Tongue (tissue), 2 donors: Measurements from ENCODE around the gene DMD. TPM values are rescaled to one million over a fixed set of nuclear protein-coding genes. Genes with fewer than 3 reads are reported as not detected.
"Not testable (repeated sequence)": the region's sequence is repeated elsewhere in the genome, so short reads cannot be mapped to it uniquely, and the experiment has no call there.

ENCODE experiments used
- DNase-seq: peaks from one replicate; pipeline ENCODE4 v3.0.0-alpha.2; 2015
- total RNA-seq: library from RNA; depleted of rRNA; stranded (reverse); fragments of >200 nt; gene quantifications from one replicate; pipeline ENCODE4 v1.2.3, GENCODE V29; 2014

DMD gene
- total RNA-seq, 1 donor from 2014 or later: 304 TPM

DNA sequence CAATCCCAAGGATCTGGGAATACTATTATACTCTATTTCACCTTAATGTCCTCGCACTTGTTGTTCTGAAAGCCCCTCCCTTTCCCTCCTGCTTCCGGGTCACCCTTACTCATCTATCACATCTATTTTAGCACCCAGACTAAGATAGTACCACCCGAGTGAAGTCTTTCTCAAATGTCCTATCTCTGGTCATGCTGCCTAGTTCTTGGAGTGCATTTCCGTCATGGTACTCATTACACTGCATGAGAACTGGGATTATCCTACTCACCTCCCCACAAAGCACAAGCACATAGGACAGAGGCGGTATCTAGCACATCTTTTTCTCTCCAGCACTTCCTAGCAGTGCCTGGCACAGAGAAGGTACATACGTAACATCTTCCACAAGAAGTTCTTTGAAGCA, 1195.2 kb downstream of the DMD start:
- no peak for DNase-seq

DNA sequence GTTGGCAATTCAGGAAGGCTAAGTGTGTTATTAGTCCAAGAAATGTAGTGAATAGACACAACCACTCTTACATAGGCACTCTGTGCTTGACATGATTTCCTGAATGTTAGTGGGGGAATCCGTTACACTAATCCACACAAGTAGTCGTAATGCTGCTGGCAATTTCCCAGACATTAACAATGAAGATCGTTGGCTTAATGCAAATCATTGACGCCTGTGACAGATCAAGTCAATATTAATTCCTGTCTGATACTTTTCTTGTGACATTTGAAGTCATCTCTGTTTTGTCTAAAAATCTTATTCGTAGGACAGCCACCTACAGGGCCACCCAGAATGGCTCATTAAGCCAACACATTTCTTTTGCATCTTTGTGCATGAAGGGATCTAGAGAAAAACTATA, 1200.4 kb downstream of the DMD start:
- DNase-seq: no peak

DNA sequence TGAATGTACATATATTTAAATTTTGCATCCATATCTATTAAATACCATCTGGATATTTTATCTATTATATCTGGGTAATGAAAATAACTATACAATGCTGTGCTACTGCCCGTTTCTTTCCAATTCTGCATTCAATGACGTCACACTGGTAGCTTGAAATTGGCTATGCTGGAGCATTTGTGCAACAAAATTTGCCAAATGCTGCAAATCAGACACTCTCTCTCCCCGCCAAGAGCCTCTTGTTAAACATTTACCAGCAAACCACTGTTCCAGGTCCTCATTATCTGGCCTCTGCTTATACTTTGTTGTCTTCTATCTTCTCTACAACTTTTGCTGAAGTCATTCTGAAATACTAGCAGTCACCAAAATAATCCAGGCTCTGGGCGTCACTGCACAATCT, 1201.1 kb downstream of the DMD start:
- no peak for DNase-seq

DNA sequence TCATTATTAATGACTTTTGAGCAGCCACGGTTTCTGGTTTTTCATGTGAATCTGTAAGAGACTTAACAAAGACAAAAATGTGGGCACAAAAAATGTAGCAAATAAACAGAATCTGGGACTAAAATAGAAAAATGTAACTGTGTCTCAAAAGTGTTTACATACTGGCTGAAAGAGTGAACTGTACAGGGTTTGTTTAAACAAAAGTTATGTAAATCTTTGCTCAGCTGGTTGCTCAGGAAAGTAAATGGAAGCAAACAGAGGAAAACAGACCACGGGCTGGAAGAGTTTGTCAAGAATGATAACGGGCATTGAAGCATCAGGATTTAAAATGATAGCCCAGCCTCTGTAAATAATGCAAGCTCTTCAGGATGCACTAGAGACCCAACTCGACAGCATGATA, 1217.7 kb downstream of the DMD start:
- peak; percentile 8 for DNase-seq

DNA sequence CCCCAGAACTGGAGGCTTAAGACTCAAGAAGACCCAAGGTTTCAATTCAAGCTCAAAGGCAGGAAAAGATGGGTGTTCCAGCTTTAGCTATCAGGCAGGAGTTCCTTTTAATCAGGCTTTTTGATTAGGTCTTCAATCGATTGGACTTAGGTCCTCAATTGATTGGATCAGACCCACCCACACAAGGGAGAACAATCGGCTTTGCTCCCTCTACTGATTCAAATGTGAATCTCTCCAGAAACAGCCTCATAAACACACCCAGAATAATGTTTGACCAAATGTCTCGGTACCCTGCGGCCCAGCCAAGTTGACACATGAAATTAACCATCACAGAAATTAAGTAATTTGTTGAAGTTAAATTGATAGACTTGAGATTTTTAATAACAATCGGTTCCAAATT, 1222.4 kb downstream of the DMD start:
- DNase-seq: no peak

DNA sequence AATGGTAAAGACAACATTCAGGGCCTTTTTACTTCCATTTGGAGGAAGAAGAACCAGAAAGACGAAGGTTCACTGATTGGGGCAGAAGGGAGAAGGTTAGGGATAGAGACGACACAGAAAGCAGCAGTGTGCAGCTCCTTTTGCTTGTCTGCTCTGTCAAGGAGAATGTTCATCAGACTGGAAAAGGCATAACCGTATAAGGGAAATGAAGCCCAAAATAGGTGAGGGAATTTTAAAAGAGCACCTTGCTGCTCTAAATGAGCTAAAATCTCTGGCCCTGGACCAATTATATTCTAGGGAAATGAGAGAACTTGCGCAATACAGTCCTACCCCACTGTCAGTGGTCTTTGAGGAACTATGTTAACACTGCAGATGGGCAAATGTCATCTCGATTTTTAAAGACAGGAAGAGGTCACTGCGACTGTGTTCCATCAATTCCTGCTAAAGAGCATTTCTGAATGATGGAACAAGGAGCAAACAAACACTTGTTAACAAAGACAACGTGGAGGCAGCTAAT, 1229.7 kb downstream of the DMD start:
- DNase-seq: no peak

DNA sequence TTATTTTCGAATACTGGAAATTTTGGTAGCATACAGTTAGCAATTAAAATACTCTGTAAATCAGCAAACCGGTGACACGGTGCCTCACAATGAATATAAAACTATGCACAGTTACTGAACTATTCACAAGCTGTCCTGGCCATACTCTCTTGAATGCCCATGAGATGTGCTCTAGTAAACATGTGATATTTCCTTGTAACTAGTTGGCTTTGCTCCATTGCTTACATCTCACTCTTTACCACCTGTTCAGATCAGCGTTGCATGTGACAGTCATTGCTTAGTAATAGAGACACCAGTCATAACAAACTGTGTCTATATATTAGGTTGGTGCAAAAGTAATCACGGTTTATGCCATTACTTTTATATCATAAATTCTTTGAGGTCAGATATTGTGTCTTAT, 1241.6 kb downstream of the DMD start:
- DNase-seq: peak; percentile 33

DNA sequence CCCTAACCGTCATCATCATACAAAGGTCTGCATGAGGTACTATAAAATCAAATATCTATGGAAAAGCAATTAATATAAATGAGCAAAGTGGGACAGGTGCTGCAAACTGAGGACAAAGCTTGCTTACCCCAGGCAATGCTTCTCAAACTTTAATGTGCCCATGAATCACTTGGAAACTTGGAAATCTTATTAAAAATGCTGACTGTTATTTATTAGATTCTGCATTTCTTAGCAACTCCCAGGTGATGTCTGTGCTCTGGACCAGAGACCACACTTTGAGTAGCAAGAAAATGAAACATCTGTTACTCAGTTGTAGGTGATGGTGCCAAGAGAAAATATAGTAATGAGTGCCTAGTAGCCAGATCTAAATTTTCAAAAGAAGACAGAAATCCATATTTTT, 1249.1 kb downstream of the DMD start:
- no peak for DNase-seq

DNA sequence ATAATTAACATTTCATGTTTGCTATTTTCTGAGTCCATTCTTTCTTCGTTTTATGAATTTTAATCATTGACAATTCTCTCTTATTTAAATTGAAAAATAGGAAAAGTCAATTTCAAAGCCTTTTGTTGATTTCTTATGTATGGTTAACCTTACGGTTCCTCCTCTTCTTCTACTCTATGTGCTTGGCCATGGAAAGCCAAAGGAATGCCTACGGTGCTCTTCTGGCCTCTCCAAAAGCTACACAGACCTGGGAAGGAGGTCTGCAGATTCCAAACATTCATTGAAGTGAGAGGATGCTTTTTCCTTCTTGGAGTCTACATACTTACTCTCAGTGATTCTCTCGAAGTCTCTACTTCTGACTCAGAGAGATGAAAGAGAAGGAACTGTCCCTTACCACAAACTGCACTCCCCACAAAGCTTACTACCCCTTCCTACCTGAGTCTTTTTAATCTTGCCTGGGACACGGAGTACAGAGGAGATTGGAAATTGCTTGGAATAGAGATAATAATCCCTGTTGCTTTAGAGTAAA, 1276.4 kb downstream of the DMD start:
- DNase-seq: no peak

DNA sequence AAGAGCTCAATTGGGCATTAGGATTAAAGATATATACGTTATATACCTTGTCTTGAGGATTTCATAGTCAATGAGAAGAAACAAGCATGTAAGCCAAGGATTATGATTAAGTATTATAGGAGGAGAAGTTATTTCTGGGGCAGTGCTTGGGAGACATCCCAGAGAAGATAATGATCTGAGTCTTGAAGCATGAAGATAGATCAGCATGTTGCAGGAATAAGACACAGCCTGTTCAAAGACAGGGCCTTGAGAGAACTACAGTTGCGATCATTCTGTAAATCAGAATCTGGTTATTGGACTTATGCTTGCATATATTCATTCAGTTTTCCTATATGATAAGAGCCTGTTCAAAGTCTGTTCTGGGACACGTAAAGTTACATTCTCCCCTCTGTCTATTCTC, 1277.3 kb downstream of the DMD start:
- no peak for DNase-seq

DNA sequence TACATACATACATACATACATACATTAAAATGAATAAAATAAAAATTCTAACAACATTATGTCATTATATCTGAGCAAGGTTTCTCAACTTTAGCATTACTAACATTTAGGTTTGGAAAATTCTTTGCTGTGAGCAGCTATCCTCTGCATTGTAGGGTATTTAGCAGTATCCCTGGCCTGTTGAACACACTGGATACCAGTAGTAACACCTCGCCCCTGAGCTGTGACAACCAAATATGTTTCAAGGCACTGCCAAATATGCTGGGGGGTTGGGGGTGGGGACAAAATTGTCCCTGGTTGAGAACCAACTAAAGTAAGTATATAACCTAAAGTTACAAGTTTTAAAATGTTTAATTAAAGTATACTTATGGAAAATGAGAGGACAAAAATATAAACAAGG, 1278.6 kb downstream of the DMD start:
- no peak for DNase-seq

DNA sequence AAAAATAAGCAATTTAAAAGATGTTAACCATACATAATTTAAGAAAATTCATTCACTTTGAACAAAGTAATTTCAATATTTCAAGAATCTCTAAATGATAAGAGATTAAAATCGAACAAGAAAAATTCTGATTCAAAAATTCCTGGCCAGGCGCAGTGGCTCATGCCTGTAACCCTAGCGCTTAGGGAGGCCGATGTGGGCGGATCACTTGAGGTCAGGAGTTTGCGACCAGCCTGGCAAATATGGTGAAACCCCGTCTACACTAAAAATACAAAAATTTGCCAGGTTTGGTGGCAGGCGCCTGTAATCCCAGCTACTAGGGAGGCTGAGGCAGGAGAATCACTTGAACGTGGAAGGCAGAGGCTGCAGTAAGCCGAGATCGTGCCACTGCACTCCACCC, 1279.0 kb downstream of the DMD start:
- not testable (repeated sequence) for DNase-seq

DNA sequence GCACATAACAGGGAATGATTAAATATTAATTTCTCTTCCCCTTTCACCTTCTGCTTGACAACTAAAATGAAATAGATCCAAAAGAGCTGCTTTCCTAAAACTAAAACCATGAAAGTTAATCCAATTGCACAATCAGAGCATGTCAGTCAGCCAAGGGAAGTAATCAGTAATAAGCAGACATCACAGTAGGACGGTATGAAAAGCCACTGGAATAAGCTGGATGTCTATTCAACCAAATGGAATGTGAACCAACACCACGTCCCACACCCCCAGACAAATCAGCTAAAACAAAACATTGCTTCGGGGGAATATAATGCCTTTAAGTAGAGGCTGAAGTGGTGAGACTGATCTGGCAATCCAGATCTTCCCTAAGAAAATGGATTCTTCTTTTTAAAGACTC, 1280.1 kb downstream of the DMD start:
- DNase-seq: no peak

DNA sequence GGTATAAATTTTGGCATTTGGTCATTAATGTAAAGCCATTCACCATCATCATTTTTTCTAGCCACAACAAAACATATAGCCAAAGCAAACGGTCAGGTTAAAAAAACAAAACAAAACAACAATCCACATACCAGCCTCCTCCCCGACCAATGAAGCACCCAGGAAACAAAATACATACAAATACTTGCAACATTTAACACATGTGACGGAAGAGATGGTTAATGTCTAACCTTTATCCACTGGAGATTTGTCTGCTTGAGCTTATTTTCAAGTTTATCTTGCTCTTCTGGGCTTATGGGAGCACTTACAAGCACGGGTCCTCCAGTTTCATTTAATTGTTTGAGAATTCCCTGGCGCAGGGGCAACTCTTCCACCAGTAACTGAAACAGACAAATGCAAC, 1282.0 kb downstream of the DMD start:
- no peak for DNase-seq

DNA sequence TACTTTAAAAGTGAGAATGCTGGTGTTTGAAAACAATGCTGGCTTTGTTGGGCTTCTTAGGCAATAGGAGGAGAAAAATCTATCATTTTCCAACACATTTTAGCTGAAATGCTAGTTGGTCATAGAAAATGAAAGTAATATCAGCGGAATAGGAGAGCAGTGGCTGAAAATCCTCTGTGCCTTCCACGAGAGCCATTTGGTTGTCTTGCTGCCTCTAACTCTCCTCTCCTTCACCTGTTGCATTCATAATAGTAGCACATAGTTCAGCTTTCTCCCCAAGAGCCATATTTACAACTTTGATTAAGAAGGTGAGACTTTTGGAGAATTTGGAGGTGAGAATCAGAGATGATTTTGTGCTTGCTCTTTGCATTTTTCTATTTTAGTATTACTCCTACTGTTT, 1290.1 kb downstream of the DMD start:
- no peak for DNase-seq

DNA sequence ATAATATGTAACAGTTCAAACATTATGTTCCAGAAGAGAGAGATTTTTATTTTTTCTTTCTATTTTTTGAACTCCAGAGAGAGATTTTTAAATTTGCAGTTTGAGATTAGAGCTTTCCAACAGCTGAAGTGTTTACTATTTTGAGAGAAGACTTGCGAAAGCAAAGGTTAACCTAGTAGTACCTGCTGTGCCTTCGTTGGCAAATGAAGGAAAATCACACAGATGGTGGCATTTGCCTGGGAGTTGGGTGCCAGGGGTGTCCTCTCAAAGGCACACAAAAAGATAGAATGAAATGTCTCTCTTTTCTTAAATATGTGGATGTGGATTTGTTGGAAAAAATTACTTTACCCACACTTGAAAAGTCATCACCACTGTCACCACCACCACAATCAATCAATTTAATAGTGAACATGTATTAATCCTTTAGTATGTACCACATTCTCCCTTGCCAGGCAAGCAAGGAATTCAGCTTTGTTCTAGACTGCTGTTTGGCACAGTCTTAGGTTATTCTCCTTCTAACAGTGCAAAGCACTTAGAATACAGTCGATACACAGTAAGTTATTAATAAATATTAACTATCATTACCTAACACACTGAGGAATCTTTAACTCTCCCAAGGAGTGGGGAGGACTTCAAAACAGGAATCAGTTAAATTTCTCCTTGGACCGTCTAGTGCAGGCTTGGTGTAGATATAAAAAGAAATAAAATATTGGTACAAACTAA, 1301.3 kb downstream of the DMD start:
- DNase-seq: no peak

DNA sequence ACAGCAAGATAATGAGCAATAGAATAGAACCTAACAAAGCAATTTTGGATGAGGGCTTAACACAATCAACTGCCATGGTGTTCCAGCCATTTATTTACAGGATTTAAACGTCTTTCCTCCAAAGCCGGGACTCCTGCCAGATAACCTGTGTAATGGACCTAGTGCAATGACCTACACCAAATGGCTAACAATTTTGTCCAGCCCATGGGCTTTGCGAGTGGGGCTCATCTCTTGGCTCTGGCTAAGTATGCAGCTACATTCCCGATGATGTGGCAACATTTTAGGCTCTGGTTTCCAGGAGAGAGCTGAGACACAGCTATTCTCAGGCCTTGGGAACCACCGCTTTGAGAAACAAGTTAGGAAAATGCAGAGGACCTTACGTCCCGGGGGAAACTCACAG, 1317.2 kb downstream of the DMD start:
- no peak for DNase-seq

DNA sequence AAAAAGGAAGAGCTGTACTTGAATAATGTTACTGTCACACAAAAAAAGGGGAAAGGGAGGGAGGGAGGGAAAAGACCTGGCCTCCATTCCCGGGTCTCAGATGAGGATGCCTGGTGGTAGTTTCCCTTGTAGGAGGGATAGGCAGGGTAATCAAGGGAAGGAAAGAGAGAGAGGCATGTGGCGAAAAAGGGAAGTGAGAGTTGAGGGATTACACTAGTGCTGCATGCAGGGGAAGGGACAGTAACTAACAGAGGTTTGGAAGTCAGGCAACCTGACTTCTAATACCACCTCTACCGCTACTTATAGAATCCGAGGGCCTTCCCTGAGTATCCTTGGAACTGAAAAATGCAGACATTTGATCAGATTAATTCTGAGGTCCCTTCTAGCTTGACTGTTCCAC, 1317.8 kb downstream of the DMD start:
- DNase-seq: no peak

DNA sequence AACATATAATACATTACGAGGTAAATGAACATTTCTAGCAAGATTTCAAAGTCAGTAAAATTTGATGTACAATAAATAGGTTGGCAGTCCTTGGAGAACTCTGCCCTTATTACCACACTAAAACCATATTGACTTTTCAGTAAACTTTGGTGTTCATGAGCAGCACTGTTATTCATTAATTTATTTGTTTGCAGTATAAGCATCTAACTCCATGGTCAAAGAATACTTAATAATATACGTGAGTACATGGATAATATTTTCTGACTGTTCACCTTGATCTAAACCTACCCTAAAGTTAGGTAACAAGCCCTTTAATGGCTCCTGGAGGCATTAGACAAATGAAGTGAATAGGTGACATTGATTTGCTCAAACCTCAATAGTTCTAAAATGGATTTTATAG, 1322.3 kb downstream of the DMD start:
- no peak for DNase-seq

DNA sequence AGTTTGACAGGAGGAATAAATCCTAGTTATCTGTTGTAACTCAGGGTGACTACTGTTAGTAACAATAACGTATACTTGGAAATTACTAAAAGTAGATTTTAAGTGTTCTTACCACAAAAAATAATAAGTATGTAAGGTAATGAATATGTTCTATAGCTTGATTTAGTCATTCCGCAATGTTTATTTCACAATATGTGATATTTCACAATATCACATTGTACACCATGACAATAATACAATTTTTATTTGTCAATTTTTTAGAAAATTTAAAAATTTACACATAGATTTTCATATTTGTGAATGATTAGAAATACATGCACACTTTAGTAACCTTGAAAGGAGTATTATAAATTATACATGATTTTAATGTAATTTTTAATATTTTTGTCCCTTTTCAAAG, 1326.8 kb downstream of the DMD start:
- no peak for DNase-seq

DNA sequence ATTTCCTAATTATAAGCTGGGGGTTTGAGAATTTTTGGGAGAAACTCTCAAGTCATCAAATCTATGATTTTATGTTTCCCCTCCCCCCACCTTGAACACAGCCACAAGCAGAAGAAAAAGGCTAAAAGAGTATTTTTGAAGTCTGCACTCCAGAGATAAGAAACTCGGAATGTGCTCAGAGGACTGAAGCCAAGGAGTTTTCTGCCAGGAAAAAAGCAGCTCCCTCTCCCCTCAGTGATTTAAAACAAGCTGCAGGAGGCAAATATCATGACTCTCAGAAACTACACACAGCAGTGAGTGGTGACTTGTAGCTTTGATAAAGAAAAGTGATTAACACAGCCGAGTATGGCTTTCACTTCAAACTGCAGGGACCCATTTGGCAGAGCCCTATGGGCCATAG, 1339.3 kb downstream of the DMD start:
- DNase-seq: no peak

DNA sequence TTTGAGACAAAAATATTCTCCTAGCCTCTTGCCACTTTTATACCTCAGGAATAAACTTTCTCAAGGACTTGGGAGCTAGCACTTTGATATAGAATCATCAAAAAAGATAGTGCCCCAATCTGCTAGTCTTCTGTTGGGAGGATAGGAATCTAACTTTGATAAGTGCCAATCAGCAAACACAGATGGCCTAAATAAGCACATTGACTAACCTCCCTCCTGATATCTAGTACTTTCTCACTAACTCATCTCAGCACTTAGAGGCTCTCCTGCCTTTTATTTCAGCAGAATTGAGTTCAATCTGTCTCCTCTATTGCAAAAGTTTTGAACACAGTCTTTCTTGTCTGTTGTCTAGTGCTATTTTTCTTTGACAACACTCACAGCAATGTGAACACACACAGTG, 1341.1 kb downstream of the DMD start:
- no peak for DNase-seq

DNA sequence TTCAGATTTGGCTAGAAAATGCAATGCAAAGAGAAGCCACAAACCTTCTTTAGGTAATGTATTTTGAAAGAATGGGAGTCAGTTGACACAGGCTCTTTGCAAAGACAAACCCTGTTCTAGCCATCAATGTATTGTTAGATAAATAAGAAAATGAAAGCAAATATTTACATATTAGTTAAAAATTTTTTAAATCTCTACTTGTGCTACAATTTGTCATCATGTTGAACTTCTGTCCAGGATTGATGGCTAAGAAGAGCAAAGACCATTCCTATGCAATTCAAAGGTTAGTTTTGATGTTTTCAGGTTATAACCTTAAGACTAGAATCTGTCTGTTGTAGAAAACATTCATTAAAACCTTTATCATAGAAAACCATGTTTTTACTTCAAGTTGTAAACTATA, 1350.7 kb downstream of the DMD start:
- DNase-seq: no peak

DNA sequence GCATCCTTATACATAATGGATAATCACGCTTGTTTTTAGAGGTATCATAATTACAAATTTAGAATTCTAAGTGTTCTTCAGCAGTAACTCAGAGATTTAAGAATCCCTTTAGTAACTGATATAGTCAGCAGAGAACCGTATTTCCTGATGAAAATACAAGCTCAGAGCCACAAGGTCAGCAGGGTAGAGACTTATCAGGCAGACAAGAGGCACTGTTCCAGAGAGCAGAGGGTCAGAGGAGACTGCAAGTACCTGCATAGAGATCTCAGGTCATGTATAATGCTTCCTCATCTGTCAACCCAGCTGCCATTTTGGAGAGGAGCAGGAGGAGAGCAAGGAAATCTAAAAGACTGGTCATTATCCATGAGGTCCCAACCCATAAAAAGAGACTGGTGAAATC, 1352.4 kb downstream of the DMD start:
- no peak for DNase-seq

DNA sequence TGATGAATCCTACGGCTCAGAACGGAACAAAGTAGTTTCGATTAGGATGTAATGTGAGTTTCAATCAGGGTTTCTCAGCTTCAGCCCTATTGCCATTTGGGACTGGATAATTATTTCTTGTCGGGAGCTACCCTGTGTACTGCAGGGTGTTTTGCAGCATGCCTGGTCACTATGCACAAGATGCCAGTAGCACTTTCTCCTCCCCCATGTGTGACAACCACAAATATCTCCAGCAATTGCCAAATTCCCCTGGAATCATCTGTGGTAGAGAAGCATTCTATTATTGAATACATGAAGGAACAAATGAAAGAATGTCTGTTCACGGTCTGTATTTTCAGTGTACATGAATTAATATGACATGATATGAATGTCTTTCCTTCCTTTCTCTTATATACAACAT, 1356.6 kb downstream of the DMD start:
- no peak for DNase-seq
